Inferior parietal cortex (tissue), 1 donor: Measurements from ENCODE around the gene CAMTA1.

Source experiments
- DNase-seq: peaks from one replicate; pipeline ENCODE4 v3.0.0-alpha.2; 2016; ENCODE audit errors: extremely low spot score

Gene CAMTA1

GRCh38 chr1:7570311-7570710 lies 785.1 kb downstream of the CAMTA1 start:
- no peak for DNase-seq

DNA sequence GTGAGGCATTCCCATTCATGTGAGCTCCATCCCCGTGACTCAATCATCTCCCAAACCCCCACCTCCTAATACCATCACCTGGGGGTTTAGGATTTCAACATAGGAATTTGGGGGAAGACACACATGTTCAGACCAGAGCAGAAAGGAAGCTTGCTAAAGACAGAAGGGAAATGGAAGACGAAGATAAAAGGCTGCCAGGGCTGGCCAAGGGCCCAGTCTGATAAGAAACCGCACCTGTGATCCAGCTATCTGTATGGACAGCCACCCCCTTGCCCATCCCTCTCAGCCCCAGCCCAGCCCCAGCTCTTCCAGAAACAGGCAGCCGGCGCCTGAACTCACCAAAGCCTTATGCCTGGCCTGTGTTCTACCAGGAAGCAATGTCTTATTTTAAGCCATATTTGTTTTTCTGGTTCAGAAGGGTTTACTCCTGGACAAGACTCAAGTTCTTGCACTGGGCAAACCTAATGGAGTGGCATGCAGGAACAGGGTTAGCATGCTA lies 787.4 kb downstream of the CAMTA1 start:
- DNase-seq: no peak

GRCh38 chr1:7573481-7573880 lies 788.2 kb downstream of the CAMTA1 start:
- DNase-seq: no peak

DNA sequence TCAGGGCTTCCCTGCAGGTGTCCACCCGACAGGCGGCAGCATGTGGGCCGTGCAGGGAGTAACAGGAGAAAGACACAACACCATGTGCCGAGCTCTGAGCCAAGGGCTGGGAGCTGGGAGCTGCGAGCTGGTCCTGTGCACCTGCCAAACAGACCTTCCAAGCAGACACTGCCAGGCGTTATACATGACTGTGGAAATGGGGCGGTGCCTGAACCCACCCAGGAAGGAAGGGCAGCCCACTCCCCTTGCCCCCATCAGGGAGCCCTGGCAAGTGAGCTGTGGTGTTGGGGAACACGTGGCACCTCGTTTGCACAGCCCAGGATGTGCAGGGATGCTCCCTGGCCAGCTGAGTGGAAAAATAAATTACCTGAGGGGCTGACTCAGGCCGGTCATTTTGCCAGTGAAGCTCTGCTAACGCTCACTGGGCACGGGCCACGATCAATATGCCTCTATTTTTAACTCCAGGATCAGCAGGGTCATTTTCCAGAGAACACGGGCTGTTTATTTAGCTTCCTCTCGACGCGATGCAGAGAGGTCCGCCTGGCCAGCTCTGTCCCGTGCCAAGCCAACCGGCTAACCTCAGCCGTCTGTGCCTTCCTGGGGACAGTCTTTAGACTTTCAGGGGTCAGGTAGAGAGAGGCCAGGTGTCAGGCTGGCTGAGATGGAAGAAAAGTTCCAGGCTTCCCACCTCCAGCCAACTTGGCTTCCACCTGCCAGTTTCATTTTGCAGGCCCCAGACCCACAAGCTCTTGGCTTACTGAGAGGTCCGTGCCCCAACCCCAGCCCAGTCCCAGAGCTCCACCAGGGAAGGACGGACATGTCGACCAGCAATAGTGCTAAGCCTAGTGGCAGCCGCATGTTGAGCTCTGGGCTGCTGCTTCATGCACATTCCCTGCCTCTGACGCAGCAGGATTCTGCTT lies 789.1 kb downstream of the CAMTA1 start:
- DNase-seq: no peak

- no peak for DNase-seq
These were observed 789.8 kb downstream of the CAMTA1 start for GRCh38 chr1:7575041-7575400.

DNA sequence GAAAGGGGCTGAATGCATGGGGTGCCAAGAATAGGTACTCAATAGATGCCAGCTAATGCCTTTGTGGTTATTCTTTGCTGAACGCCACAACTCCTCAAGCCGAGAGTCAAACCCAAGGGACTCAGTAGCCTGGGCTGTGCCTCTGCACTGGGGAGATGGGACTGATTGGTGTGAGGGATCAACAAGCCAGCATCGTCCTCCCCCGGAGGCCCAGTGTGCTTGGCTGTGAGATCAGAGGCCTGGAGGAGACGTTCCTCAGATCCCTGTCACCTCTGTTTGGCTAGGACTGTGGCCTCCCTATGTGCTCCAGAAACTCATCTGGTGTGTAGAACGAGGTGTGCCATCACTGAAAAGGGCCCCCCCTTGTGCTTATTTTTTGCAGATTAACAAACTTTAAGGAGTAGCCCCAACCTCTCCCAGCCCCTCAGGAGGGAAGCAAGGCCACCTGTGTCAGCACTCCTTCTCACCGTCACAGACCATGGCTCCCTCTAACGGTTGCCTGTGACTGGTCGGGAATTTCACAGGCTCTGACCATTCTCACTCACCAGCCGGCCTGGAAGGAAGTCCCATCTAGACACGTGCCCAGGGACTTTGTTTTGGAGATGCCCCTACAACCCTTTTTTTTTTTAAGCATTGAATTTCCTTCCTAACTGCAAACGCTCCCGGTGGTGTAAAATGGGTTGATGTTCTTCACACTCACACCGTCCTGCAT lies 791.8 kb downstream of the CAMTA1 start:
- no peak for DNase-seq

DNA sequence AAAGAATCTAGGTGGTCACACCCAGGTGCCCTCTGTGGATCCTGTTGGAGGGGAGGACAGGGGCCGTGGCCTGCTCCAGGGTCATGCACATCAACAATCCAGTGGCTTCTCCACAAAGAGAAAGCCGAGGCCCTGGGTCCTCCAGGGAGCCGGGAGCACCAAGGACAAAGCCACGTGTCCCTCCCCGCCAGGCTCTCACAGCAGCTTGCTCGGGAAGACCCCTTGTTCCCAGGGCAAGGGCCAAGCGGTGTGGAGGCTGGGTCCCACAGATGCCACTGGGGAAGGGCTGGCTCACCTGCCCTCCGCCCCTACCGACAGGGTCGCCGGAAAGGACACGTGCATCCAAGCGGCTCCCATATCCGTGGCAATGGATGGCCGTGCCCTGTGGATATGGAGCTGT lies 793.0 kb downstream of the CAMTA1 start:
- DNase-seq: no peak

DNA sequence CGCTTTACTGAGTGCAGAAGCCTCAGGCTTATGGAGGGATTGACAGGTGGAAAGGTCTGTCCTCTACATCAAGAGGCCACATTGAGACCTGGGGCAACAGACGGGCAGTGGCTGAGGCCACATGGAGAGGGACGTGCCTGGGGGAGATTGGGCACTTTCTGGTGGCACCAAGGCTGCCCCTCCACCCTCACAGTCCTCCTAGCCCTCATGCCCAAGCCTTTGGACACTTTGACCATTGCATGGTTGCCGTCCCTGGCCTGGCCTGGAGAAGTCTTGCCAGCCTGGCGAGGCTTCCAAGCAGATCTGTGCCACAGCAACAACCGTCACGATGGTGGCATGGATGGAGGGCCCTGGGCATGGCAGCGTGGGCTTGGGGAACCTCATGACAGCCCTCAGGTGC lies 793.8 kb downstream of the CAMTA1 start:
- no peak for DNase-seq

- DNase-seq: no peak
These were observed 794.9 kb downstream of the CAMTA1 start for GRCh38 chr1:7579831-7580804.

- no peak for DNase-seq
These were observed 795.9 kb downstream of the CAMTA1 start for GRCh38 chr1:7580923-7581753.

GRCh38 chr1:7581754-7582459 lies 796.7 kb downstream of the CAMTA1 start:
- DNase-seq: peak; percentile 11

GRCh38 chr1:7582460-7582972 lies 797.3 kb downstream of the CAMTA1 start:
- no peak for DNase-seq

DNA sequence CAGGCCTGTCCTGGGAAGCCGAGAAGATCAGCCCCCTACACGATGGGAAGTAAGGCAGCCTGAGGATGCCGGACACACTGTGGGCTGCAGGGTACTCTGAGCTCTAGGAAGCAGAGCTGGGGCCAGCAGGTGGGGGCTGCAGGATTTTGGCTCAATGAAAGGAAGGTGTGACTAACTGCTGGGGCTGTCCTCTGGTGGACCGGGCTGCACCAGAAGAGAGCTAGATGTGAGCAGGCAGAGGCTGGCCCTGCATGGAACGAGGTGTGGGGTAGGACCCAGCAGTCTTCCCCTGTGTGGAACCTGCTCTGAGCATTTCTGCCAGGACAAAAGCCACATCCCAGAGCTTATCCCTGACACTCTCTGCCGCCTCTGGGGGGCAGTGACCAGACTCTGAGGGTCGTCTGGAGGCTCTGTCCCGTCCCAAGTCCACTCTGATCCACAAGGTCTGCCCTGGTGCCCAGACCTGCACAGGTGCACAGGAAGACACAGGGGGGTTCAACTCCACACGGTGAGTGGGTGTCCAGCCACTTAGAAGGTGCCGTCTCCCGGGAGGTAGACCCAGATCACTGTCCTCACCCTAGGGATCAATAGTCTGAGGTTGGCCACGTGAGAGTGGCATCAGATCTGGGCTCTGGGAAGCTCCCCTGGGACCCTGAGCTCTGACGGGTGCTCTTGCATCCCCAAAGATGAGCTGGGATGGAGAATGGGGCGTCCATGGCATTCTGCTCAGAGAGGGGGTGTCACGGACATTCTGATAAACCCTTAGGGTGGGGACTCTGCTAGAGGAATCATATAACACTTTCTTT lies 798.2 kb downstream of the CAMTA1 start:
- DNase-seq: no peak

DNA sequence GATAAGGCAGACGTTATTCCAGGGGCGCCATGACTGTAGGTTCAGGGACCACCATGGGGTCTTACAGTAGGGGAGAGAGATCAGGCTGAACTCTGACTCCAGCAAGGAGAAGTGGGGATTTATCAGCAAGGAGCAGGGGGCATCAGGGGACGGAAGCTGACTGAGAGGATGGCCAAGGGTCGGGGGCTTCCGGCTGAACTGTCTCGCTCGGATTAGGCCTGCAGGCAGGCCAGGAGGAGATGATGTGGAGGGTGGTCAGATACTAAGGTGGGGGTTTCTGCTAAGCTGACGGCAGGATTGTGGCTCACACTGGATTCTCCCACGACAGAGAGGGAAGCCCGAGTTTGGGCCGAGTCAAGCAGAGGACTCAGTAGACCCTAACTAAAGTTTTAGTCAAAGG lies 798.9 kb downstream of the CAMTA1 start:
- no peak for DNase-seq

DNA sequence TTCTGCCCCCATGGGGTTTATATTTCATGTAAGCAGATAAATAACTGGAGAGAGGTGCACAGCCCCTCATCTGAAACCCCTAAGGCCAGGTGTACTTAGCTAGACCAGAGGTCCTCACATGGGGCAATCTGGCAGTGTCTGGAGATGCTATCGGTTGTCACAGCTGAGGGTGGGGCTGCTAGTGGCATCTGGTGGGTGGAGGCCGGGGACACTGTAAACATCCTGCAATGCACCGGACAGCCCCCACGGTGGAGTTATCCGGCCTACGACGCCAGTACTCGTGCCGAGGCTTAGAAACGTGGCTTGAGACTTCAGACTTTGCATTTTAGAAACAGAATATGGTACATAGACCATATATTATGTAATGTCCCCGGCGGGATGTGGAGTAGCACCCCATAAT lies 799.4 kb downstream of the CAMTA1 start:
- DNase-seq: no peak

DNA sequence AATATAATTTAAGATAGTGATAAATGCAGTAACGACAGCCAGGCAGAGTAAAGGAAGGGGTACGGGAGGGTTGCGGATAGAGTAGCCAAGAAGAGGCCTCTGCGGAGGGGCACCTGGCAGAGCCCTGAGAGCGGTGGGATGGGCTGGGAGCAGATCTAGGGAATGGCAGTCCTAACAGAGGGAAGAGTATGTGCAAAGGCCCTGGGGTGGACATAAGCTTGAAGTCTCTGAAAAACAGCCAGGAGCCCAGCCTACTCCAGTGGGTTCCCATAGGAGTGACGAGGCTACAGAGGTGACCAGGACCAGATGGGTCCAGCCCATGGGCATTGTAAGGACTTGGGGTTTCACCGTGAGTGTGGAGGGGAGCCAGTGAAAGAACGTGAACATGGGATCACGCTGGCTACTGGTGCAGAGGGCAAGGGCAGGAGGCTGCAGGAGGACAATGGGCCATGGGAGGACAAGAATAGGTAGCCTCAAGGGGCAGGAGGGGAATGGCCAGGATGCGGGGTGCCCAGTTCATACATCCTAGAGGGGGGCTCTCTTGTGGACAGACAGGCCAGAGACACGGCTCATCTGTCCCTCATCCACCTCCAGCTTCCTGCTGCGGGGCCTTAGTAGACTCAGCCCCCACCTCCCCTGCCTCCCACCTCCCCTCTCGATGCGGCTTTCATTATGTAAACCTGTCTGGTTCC lies 800.1 kb downstream of the CAMTA1 start:
- DNase-seq: no peak

DNA sequence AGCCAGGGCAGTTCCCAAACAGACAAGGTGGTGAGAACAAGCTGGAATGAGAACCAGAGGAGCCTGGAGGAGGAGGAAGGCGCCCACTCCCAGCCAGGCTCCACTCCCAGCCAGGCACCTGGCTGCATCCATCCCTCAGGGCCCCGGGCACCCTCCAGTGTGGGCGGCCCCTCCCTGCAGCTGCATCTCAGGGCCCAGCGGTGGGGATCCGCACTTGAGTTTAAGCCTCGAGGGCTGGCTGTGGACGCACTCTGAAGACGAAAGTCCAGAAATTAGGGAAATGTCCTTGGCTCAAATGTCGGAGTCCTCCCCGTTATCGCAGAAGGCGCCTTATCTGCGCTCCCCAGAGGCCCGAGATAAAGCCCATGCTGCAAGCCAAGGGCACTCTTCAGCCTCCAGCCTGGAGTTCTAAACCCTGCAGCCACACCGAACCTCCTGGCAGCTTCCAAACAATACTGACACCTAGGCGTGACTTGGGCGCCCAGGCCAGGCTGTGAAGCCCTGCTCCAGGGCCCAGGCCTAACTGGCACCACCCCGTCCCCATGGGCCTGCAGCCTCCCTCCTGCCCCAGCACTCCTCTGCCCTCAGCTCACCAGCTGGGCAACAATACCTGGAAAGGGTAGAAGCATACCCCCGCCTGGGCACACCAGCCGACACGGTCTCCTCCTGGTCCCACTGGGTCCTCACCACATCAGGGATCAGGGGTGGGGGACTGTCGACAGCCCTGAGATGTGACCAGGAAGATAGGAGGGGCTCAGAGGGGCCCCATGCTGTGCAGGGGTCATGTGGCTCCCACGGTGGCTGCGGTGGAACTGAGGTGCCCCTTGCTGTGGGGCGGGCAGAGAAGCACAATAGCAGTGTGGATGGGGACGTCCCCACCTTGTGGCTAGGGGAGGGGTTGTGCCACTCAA lies 801.0 kb downstream of the CAMTA1 start:
- no peak for DNase-seq
